Stimulated activated naive B cell treated with anti-CD40 and anti-IgM and Interleukin-4, amounts not matched to agents 10 μg/mL and 1 μg/mL and 100 μg/mL, for 72 hours (primary cell): ENCODE results near the gene AATF.
A peak's percentile ranks its signal among the peaks of the same experiment; 100 is the strongest.

Experiments used
- ATAC-seq, 2 donors: fragments of 150-1000 bp; cut with Tn5 transposase; replicated peaks; 2 replicates each; pipeline ENCODE4 v1.10.0; 2021; ENCODE audit warnings: moderate library complexity in 1 of 2
- DNase-seq: peaks from one replicate; pipeline ENCODE4 v3.0.0; 2021
- H3K27ac Mint-ChIP-seq: one replicate; pipeline ENCODE4 v1.8.0; 2022; ENCODE audit warnings: mild to moderate bottlenecking, mixed read lengths
- H3K27me3 Mint-ChIP-seq, 2 donors: one replicate each; pipeline ENCODE4 v1.8.0; 2022; ENCODE audit warnings: mixed read lengths in 2 of 2
- H3K36me3 Mint-ChIP-seq, 2 donors: one replicate each; pipeline ENCODE4 v1.8.0; 2022; ENCODE audit warnings: mixed read lengths in 2 of 2, mild to moderate bottlenecking in 1 of 2
- H3K4me1 Mint-ChIP-seq, 2 donors: one replicate each; pipeline ENCODE4 v1.8.0; 2022; ENCODE audit warnings: mixed read lengths in 2 of 2, mild to moderate bottlenecking in 1 of 2
- H3K4me3 Mint-ChIP-seq, 2 donors: one replicate each; pipeline ENCODE4 v1.8.0; 2022; ENCODE audit warnings: mild to moderate bottlenecking in 2 of 2, mixed read lengths in 2 of 2, moderate library complexity in 1 of 2
- H3K9me3 Mint-ChIP-seq, 2 donors: one replicate each; pipeline ENCODE4 v1.8.0; 2022; ENCODE audit warnings: mixed read lengths in 2 of 2, mild to moderate bottlenecking in 1 of 2

Gene AATF

GRCh38 chr17:36941265-36942010 is 7.3 kb upstream of the AATF start:
- no peak for DNase-seq
- peaks cover 32 to 46% of the 10 kb centered on the region in 2 donors for H3K4me1 Mint-ChIP-seq
- peaks cover 0 to 2% of the 10 kb centered on the region in 2 donors for H3K9me3 Mint-ChIP-seq
- ATAC-seq = no peak
- peaks cover 0 to 11% of the 10 kb centered on the region in 2 donors for H3K36me3 Mint-ChIP-seq
- H3K27ac Mint-ChIP-seq = peak overlapping the region; percentile 85
- peak overlapping the region; percentile 1 to 40 for H3K4me3 Mint-ChIP-seq
- H3K27me3 Mint-ChIP-seq = peaks cover 51 to 72% of the 10 kb centered on the region in 2 donors

GRCh38 chr17:36942019-36942599 is 6.6 kb upstream of the AATF start:
- H3K27ac Mint-ChIP-seq = peak overlapping the region; percentile 85

GRCh38 chr17:36942631-36943125 is 6.1 kb upstream of the AATF start:
- Mint-ChIP-seq H3K9me3 (peaks cover 0 to 2% of the 10 kb centered on the region in 2 donors), H3K4me3 (peak overlapping the region in 1 of 2 donors; percentile 50), H3K27me3 (peaks cover 52 to 72% of the 10 kb centered on the region in 2 donors), H3K27ac (peak overlapping the region; percentile 25), H3K36me3 (peaks cover 0 to 15% of the 10 kb centered on the region in 2 donors), H3K4me1 (peaks cover 31 to 33% of the 10 kb centered on the region in 2 donors)
- ATAC-seq (no peak), DNase-seq (no peak)

More at GRCh38 chr17:36942019-36942599, 6.6 kb upstream of the AATF start:
- Mint-ChIP-seq H3K9me3 (peaks cover 0 to 2% of the 10 kb centered on the region in 2 donors), H3K4me3 (peak overlapping the region; percentile 1 to 40), H3K4me1 (peaks cover 34 to 39% of the 10 kb centered on the region in 2 donors), H3K27me3 (peaks cover 53 to 72% of the 10 kb centered on the region in 2 donors), H3K36me3 (peaks cover 0 to 15% of the 10 kb centered on the region in 2 donors)
- DNase-seq = no peak
- ATAC-seq = peak in 1 of 2 donors; percentile 27

GRCh38 chr17:36943250-36944191 is 5.2 kb upstream of the AATF start:
- Mint-ChIP-seq H3K4me3 (peak overlapping the region; percentile 16 to 50), H3K4me1 (peaks cover 27 to 33% of the 10 kb centered on the region in 2 donors), H3K36me3 (peaks cover 1 to 15% of the 10 kb centered on the region in 2 donors), H3K27me3 (peaks cover 50 to 64% of the 10 kb centered on the region in 2 donors), H3K9me3 (peaks cover 0 to 2% of the 10 kb centered on the region in 2 donors), H3K27ac (peak overlapping the region; percentile 20)
- ATAC-seq = no peak
- DNase-seq = no peak

- no peak for ATAC-seq
- H3K9me3 Mint-ChIP-seq = peaks cover 0 to 2% of the 10 kb centered on the region in 2 donors
Measured at GRCh38 chr17:36944553-36944952, 4.2 kb upstream of the AATF start.

GRCh38 chr17:36945140-36945539 is 3.6 kb upstream of the AATF start:
- Mint-ChIP-seq H3K27ac (no peak overlapping the region), H3K9me3 (no peaks in the 10 kb centered on the region), H3K4me3 (no peak overlapping the region), H3K36me3 (peaks cover 8 to 17% of the 10 kb centered on the region in 2 donors), H3K27me3 (peaks cover 39 to 48% of the 10 kb centered on the region in 2 donors), H3K4me1 (peaks cover 27 to 36% of the 10 kb centered on the region in 2 donors)
- no peak for DNase-seq
- no peak for ATAC-seq

More at GRCh38 chr17:36944553-36944952, 4.2 kb upstream of the AATF start:
- Mint-ChIP-seq H3K4me1 (peaks cover 25 to 36% of the 10 kb centered on the region in 2 donors), H3K4me3 (no peak overlapping the region), H3K36me3 (peaks cover 8 to 15% of the 10 kb centered on the region in 2 donors), H3K27me3 (peaks cover 43 to 54% of the 10 kb centered on the region in 2 donors), H3K27ac (no peak overlapping the region)
- DNase-seq = no peak

GRCh38 chr17:36945959-36946725 is 2.6 kb upstream of the AATF start:
- Mint-ChIP-seq H3K36me3 (peaks cover 11 to 22% of the 10 kb centered on the region in 2 donors), H3K4me3 (no peak overlapping the region), H3K4me1 (peaks cover 34 to 41% of the 10 kb centered on the region in 2 donors), H3K9me3 (no peaks in the 10 kb centered on the region), H3K27me3 (peaks cover 28 to 38% of the 10 kb centered on the region in 2 donors), H3K27ac (no peak overlapping the region)
- no peak for ATAC-seq
- no peak for DNase-seq

GRCh38 chr17:36946726-36947091 is 2.0 kb upstream of the AATF start:
- Mint-ChIP-seq H3K9me3 (no peaks in the 10 kb centered on the region), H3K36me3 (peaks cover 11 to 18% of the 10 kb centered on the region in 2 donors), H3K27ac (no peak overlapping the region), H3K4me1 (peaks cover 28 to 35% of the 10 kb centered on the region in 2 donors), H3K27me3 (peaks cover 23 to 32% of the 10 kb centered on the region in 2 donors), H3K4me3 (no peak overlapping the region)
- DNase-seq (no peak), ATAC-seq (no peak)

- Mint-ChIP-seq H3K27me3 (peaks cover 21 to 30% of the 10 kb centered on the region in 2 donors), H3K27ac (peak overlapping the region; percentile 98)
- ATAC-seq = peak; percentile 47 to 49
Measured at GRCh38 chr17:36947922-36948716, 635 bp upstream of the AATF start.

GRCh38 chr17:36949461-36949927 is 740 bp downstream of the AATF start:
- Mint-ChIP-seq H3K27ac (peak overlapping the region; percentile 98), H3K4me1 (peaks cover 32 to 57% of the 10 kb centered on the region in 2 donors), H3K9me3 (no peaks in the 10 kb centered on the region), H3K36me3 (peaks cover 30 to 41% of the 10 kb centered on the region in 2 donors), H3K4me3 (peak overlapping the region; percentile 93), H3K27me3 (peaks cover 16 to 22% of the 10 kb centered on the region in 2 donors)
- no peak for ATAC-seq
- no peak for DNase-seq

More at GRCh38 chr17:36947922-36948716, 635 bp upstream of the AATF start:
- Mint-ChIP-seq H3K4me1 (peaks cover 34 to 48% of the 10 kb centered on the region in 2 donors), H3K9me3 (no peaks in the 10 kb centered on the region), H3K36me3 (peaks cover 21 to 32% of the 10 kb centered on the region in 2 donors), H3K4me3 (peak overlapping the region; percentile 93)
- no peak for DNase-seq

GRCh38 chr17:36950027-36950426 is 1.3 kb downstream of the AATF start:
- Mint-ChIP-seq H3K27ac (peak overlapping the region; percentile 98), H3K27me3 (peaks cover 16 to 17% of the 10 kb centered on the region in 2 donors), H3K9me3 (no peaks in the 10 kb centered on the region), H3K4me3 (peak overlapping the region; percentile 93), H3K36me3 (peaks cover 34 to 45% of the 10 kb centered on the region in 2 donors), H3K4me1 (peaks cover 32 to 59% of the 10 kb centered on the region in 2 donors)
- no peak for DNase-seq
- ATAC-seq = no peak

GRCh38 chr17:36951084-36951789 is 2.5 kb downstream of the AATF start:
- no peak overlapping the region for H3K27ac Mint-ChIP-seq
- H3K4me1 Mint-ChIP-seq = peaks cover 32 to 59% of the 10 kb centered on the region in 2 donors
- peaks cover 41 to 54% of the 10 kb centered on the region in 2 donors for H3K36me3 Mint-ChIP-seq
- peak overlapping the region in 1 of 2 donors; percentile 14 for H3K4me3 Mint-ChIP-seq
- H3K9me3 Mint-ChIP-seq = no peaks in the 10 kb centered on the region
- DNase-seq = no peak
- no peak for ATAC-seq
- peaks cover 15 to 16% of the 10 kb centered on the region in 2 donors for H3K27me3 Mint-ChIP-seq
